ENCODE results near the gene ADAP1.

ADAP1 gene

DNA sequence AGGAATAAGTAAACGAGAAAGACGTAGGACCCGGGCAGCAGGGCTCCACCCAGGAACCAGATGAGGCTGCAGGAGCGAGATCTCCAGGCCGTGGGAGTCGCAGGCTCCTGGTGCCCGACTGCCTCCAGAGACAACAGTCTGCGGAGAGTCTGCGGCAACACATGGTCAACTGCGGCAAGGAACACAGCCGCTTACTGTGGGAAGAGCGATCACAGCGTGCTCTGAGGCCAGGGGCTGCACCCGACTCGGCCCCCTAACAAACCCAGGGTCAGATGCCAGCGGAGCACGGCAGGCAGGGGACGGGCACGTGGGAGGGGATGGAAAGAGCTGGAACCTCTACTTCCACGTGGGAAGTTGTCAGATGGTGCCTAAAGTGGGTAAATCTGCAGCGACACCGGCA is 51.5 kb downstream of the ADAP1 start:
- Histone ChIP-seq H3K27me3 (ENCODE audit: low read length) (no peaks in the 10 kb centered on the region), H3K27ac (ENCODE audit: low read depth, low read length) (no peak overlapping the region), H3K9me3 (ENCODE audit: insufficient read depth, low read length) (no peaks in the 10 kb centered on the region), H3K36me3 (ENCODE audit: low read length) (no peaks in the 10 kb centered on the region), H3K9ac (ENCODE audit: low read length) (no peak overlapping the region), H3K4me3 (ENCODE audit: insufficient read depth, low read length, poor library complexity, severe bottlenecking) (no peak overlapping the region), H2AFZ (ENCODE audit: low read depth, low read length, severe bottlenecking) (no peak overlapping the region), H4K20me1 (ENCODE audit: low read depth, low read length) (no peaks in the 10 kb centered on the region), H3K79me2 (ENCODE audit: insufficient read depth, low read length) (no peaks in the 10 kb centered on the region), H3F3A (ENCODE audit: insufficient read depth) (no peaks in the 10 kb centered on the region), H3K4me2 (ENCODE audit: low read depth, low read length, poor library complexity, severe bottlenecking) (no peak overlapping the region), H3K9me2 (replicated peaks; ENCODE audit: insufficient read depth, low read length) (no peaks in the 10 kb centered on the region)
- TF ChIP-seq, protein P1, sequence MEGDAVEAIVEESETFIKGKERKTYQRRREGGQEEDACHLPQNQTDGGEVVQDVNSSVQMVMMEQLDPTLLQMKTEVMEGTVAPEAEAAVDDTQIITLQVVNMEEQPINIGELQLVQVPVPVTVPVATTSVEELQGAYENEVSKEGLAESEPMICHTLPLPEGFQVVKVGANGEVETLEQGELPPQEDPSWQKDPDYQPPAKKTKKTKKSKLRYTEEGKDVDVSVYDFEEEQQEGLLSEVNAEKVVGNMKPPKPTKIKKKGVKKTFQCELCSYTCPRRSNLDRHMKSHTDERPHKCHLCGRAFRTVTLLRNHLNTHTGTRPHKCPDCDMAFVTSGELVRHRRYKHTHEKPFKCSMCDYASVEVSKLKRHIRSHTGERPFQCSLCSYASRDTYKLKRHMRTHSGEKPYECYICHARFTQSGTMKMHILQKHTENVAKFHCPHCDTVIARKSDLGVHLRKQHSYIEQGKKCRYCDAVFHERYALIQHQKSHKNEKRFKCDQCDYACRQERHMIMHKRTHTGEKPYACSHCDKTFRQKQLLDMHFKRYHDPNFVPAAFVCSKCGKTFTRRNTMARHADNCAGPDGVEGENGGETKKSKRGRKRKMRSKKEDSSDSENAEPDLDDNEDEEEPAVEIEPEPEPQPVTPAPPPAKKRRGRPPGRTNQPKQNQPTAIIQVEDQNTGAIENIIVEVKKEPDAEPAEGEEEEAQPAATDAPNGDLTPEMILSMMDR (IDR thresholded peaks at IDR 0.05; ENCODE audit: insufficient read depth, low read length, poor library complexity, severe bottlenecking): no peak
- TF ChIP-seq EZH2phosphoT487 (conservative IDR thresholded peaks at IDR 0.05; ENCODE audit: low read length): no peak

DNA sequence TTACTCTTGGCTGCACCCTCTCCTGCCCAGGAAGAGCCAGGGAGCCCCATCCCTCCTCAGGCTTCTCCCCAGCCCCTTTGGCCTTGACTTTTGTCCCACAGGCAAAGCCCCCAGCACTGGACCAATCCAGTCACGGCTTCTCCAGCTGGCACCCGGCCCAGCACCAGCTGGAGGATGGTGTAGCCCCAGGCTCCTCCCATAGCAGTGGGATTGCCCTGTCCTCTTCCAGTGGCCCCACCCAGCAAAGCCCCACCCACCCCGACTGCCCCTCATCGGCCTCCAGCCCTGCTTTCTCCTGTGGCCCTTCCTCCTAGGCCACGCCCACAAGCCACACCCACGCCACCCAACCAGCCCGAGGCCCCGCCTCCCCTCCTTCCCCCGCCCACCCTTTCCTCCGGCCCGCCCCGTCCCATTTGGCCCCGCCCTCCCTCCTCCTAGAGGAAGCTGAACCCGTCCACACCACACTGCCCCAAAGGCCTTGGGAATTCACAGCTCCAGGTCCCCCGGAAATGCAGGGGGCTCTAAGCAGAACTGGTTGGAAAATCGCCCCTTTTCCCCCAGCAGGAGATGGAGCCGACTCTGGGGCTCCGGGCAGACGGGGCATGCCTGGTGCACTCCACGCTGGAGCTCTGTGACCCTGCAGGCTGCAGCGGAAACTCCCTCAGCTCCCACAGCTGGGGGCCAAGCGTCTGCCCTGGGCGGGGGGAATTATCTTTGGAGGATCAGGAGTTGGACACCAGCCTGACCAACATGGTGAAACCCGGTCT is 52.9 kb downstream of the ADAP1 start:
- no peaks in the 10 kb centered on the region for H4K20me1 ChIP-seq (ENCODE audit: low read depth, low read length)
- no peak overlapping the region for H3K4me2 ChIP-seq (ENCODE audit: low read depth, low read length, poor library complexity, severe bottlenecking)
- H3K9ac ChIP-seq (ENCODE audit: low read length): no peak overlapping the region

DNA sequence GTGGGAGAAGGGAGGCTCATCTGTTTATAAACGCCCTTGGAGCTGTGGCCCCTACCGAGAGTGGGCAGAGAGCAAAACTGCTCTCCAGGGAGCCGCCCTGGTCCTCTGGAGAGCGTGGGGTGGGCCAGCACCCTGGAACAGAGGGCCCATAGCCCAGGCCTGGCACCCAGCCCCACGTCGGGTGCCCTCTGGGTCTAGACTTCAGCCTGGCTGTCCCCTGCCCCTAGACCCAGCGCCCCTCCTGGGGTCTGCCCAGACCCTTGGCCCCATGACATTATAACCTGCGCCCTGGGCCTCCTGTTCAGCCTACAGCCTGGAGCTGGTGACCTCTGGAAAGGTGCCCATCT is 53.5 kb downstream of the ADAP1 start:
- no peak overlapping the region for H3K27ac ChIP-seq (ENCODE audit: low read depth, low read length)
- no peaks in the 10 kb centered on the region for H3F3A ChIP-seq (ENCODE audit: insufficient read depth)
- H3K9ac ChIP-seq (ENCODE audit: low read length): no peak overlapping the region
- H4K20me1 ChIP-seq (ENCODE audit: low read depth, low read length): no peaks in the 10 kb centered on the region
- no peaks in the 10 kb centered on the region for H3K36me3 ChIP-seq (ENCODE audit: low read length)
- TF ChIP-seq, protein P1 (IDR thresholded peaks at IDR 0.05; ENCODE audit: insufficient read depth, low read length, poor library complexity, severe bottlenecking): no peak
- no peak for TF ChIP-seq EZH2phosphoT487 (conservative IDR thresholded peaks at IDR 0.05; ENCODE audit: low read length)
- H3K9me3 ChIP-seq (ENCODE audit: insufficient read depth, low read length): no peaks in the 10 kb centered on the region
- no peak overlapping the region for H3K4me3 ChIP-seq (ENCODE audit: insufficient read depth, low read length, poor library complexity, severe bottlenecking)
- H2AFZ ChIP-seq (ENCODE audit: low read depth, low read length, severe bottlenecking): no peak overlapping the region
- no peaks in the 10 kb centered on the region for H3K9me2 ChIP-seq (replicated peaks; ENCODE audit: insufficient read depth, low read length)
- no peaks in the 10 kb centered on the region for H3K79me2 ChIP-seq (ENCODE audit: insufficient read depth, low read length)
- no peak overlapping the region for H3K4me2 ChIP-seq (ENCODE audit: low read depth, low read length, poor library complexity, severe bottlenecking)
- no peaks in the 10 kb centered on the region for H3K27me3 ChIP-seq (ENCODE audit: low read length)

More for the DNA sequence above, 52.9 kb downstream of the ADAP1 start:
- Histone ChIP-seq H3K9me3 (ENCODE audit: insufficient read depth, low read length) (no peaks in the 10 kb centered on the region), H3K4me3 (ENCODE audit: insufficient read depth, low read length, poor library complexity, severe bottlenecking) (no peak overlapping the region), H3K36me3 (ENCODE audit: low read length) (no peaks in the 10 kb centered on the region), H2AFZ (ENCODE audit: low read depth, low read length, severe bottlenecking) (no peak overlapping the region), H3K27ac (ENCODE audit: low read depth, low read length) (no peak overlapping the region), H3F3A (ENCODE audit: insufficient read depth) (no peaks in the 10 kb centered on the region), H3K79me2 (ENCODE audit: insufficient read depth, low read length) (no peaks in the 10 kb centered on the region), H3K27me3 (ENCODE audit: low read length) (no peaks in the 10 kb centered on the region), H3K9me2 (replicated peaks; ENCODE audit: insufficient read depth, low read length) (no peaks in the 10 kb centered on the region)
- TF ChIP-seq, protein P1 (IDR thresholded peaks at IDR 0.05; ENCODE audit: insufficient read depth, low read length, poor library complexity, severe bottlenecking): no peak
- no peak for TF ChIP-seq EZH2phosphoT487 (conservative IDR thresholded peaks at IDR 0.05; ENCODE audit: low read length)
